AG10803 (cell line): ENCODE data around the gene CDKAL1.

Experiments used
- DNase-seq: peaks from one replicate; pipeline ENCODE4 v3.0.0; 2010; ENCODE audit warnings: low read depth
- H3K4me3 ChIP-seq: 2 replicates; pipeline ENCODE4 v1.5.1; 2011; ENCODE audit warnings: mild to moderate bottlenecking, low read length, control low read depth
- CTCF ChIP-seq: conservative IDR thresholded peaks from 2 replicates; pipeline ENCODE4 v1.5.1; 2011; ENCODE audit warnings: mild to moderate bottlenecking, low read length, control low read depth, inconsistent platforms

The CDKAL1 gene

GRCh38 chr6:20933057-20933788 is 399.0 kb downstream of the CDKAL1 start:
- no peak for TF ChIP-seq CTCF
- DNase-seq: no peak
- no peak overlapping the region for H3K4me3 ChIP-seq

GRCh38 chr6:20936949-20937348 is 402.7 kb downstream of the CDKAL1 start:
- no peak for DNase-seq
- H3K4me3 ChIP-seq: no peak overlapping the region
- no peak for TF ChIP-seq CTCF

- no peak for DNase-seq
- H3K4me3 ChIP-seq: no peak overlapping the region
- TF ChIP-seq CTCF: no peak
These were observed 405.0 kb downstream of the CDKAL1 start for GRCh38 chr6:20939161-20939775.

- no peak overlapping the region for H3K4me3 ChIP-seq
- TF ChIP-seq CTCF: no peak
- DNase-seq: no peak
These were observed 408.9 kb downstream of the CDKAL1 start for GRCh38 chr6:20943040-20943627.

GRCh38 chr6:20943922-20944321 is 409.7 kb downstream of the CDKAL1 start:
- H3K4me3 ChIP-seq: no peak overlapping the region
- no peak for DNase-seq
- TF ChIP-seq CTCF: no peak

- H3K4me3 ChIP-seq: no peak overlapping the region
- no peak for TF ChIP-seq CTCF
- peak; percentile 49 for DNase-seq
These were observed 411.8 kb downstream of the CDKAL1 start for GRCh38 chr6:20946022-20946421.

GRCh38 chr6:20946890-20947289 is 412.6 kb downstream of the CDKAL1 start:
- TF ChIP-seq CTCF: no peak
- H3K4me3 ChIP-seq: no peak overlapping the region
- DNase-seq: no peak
